GM12878 (cell line): ENCODE data around the gene FZR1. TPM values are rescaled to one million over a fixed set of nuclear protein-coding genes. Genes with fewer than 3 reads are reported as not detected.

Experiments
- ATAC-seq: fragments of 200-7000 bp; cut with Tn5 transposase; 3 replicates; pipeline ENCODE4 v1.9.1; 2020; ENCODE audit warnings: mild to moderate bottlenecking, moderate library complexity
- BruUV-seq: library from RNA; stranded (reverse); fragments of 400-500 nt; replicated peaks from 2 replicates; lab custom pipeline; 2021; lab: Mats Ljungman, UMichigan
- CTCF ChIA-PET: fragments of 300-600 bp; sonication (Branson Sonifier 250); formaldehyde crosslinking; extraction: SDS; loops from one replicate; lab custom pipeline; 2021; ENCODE audit warnings: inconsistent platforms; lab: Yijun Ruan, JAX
- POLR2A ChIA-PET: fragments of 350-600 bp; formaldehyde crosslinking; extraction: SDS; loops from one replicate; lab custom pipeline; 2021; ENCODE audit warnings: inconsistent platforms; lab: Charles Lee
- RAD21 ChIA-PET: fragments of 300-600 bp; sonication (Branson Sonifier 250); formaldehyde crosslinking; loops from one replicate; lab custom pipeline; 2023; ENCODE audit warnings: antibody characterized with exemption; ENCODE audit not compliant: unreplicated experiment; lab: Charles Lee
- SMC1A ChIA-PET: fragments of 300-600 bp; sonication (Branson Sonifier 250); formaldehyde crosslinking; loops from one replicate; lab custom pipeline; 2023; ENCODE audit not compliant: unreplicated experiment, uncharacterized antibody; lab: Charles Lee
- DNase-seq: peaks from one replicate; pipeline ENCODE4 v3.0.0-alpha.2; 2011; ENCODE audit warnings: low read depth, low spot score
- FAIRE-seq: peaks from 3 replicates; lab custom pipeline; 2011; peaks lifted over from hg19 to GRCh38; lab: Jason Lieb, UNC
- H2AFZ ChIP-seq: 2 replicates; pipeline ENCODE4 v1.6.0; 2011; ENCODE audit warnings: low read depth, low read length, control low read depth; ENCODE audit not compliant: control insufficient read depth
- H3K27ac ChIP-seq: 2 replicates; pipeline ENCODE4 v1.5.1; 2011; ENCODE audit warnings: control low read depth; ENCODE audit not compliant: control insufficient read depth, insufficient read depth
- H3K27me3 ChIP-seq, 2 experiments: replicated peaks in 1 of 2; 2 replicates each; pipeline versions ENCODE4 v1.6.0 to v1.6.1; 2011; ENCODE audit warnings: low read length in 1 of 2; ENCODE audit not compliant: control insufficient read depth in 2 of 2, insufficient read depth in 2 of 2
- H3K36me3 ChIP-seq, 2 experiments: 2 replicates each; pipeline ENCODE4 v1.5.1; 2011; ENCODE audit warnings: low read length in 1 of 2; ENCODE audit not compliant: control insufficient read depth in 2 of 2, insufficient read depth in 2 of 2
- H3K4me1 ChIP-seq: 2 replicates; pipeline ENCODE4 v1.6.1; 2011; ENCODE audit warnings: mild to moderate bottlenecking, low read length, moderate library complexity, mixed read lengths; ENCODE audit not compliant: control insufficient read depth, insufficient read depth
- H3K4me2 ChIP-seq: 2 replicates; pipeline ENCODE4 v1.6.0; 2011; ENCODE audit warnings: control low read depth; ENCODE audit not compliant: control insufficient read depth, insufficient read depth
- H3K4me3 ChIP-seq: fragments of 200-600 bp; sonication (generic); 2 replicates; pipeline ENCODE4 v1.5.1; 2016
- H3K79me2 ChIP-seq: 2 replicates; pipeline ENCODE4 v1.6.0; 2011; ENCODE audit warnings: low read length; ENCODE audit not compliant: control insufficient read depth, insufficient read depth
- H3K9ac ChIP-seq: 2 replicates; pipeline ENCODE4 v1.8.0; 2011; ENCODE audit warnings: low read length, control low read depth, mixed read lengths; ENCODE audit not compliant: control insufficient read depth, insufficient read depth
- H3K9me3 ChIP-seq: replicated peaks from 3 replicates; pipeline ENCODE4 v1.5.1; 2011; ENCODE audit warnings: mild to moderate bottlenecking, low read length; ENCODE audit not compliant: control insufficient read depth, insufficient read depth
- H4K20me1 ChIP-seq: 2 replicates; pipeline ENCODE4 v1.6.0; 2011; ENCODE audit not compliant: control insufficient read depth, insufficient read depth
- CHD2 ChIP-seq: IDR thresholded peaks from 2 replicates; pipeline ENCODE4 v1.6.1; 2011; ENCODE audit warnings: low read depth, low read length, improper control_type of control experiment, borderline replicate concordance
- CREB1 ChIP-seq: IDR thresholded peaks from 2 replicates; pipeline ENCODE4 v1.6.1; 2012; ENCODE audit warnings: low read depth, mild to moderate bottlenecking, inconsistent platforms
- E2F8 ChIP-seq: fragments of 450-650 bp; IDR thresholded peaks from 2 replicates; pipeline ENCODE4 v1.6.1; 2018; ENCODE audit warnings: mild to moderate bottlenecking, low read depth, moderate library complexity; ENCODE audit not compliant: partially characterized antibody
- ESRRA ChIP-seq: IDR thresholded peaks from 2 replicates; pipeline ENCODE4 v1.6.1; 2012; ENCODE audit warnings: mild to moderate bottlenecking, low read length, improper control_type of control experiment
- EZH2 ChIP-seq: IDR thresholded peaks from 2 replicates; pipeline ENCODE4 v1.6.1; 2012; ENCODE audit warnings: low read depth, mild to moderate bottlenecking, control low read depth, inconsistent platforms, low read length, borderline replicate concordance; ENCODE audit not compliant: control insufficient read depth
- LARP7 ChIP-seq: fragments of 450-650 bp; IDR thresholded peaks from 2 replicates; pipeline ENCODE4 v1.6.1; 2017; ENCODE audit warnings: mild to moderate bottlenecking
- MTA3 ChIP-seq: IDR thresholded peaks from 2 replicates; pipeline ENCODE4 v1.6.1; 2012; ENCODE audit warnings: low read length, inconsistent platforms, borderline replicate concordance
- MXI1 ChIP-seq: fragments of 150-350 bp; IDR thresholded peaks from 2 replicates; pipeline ENCODE4 v1.6.1; 2011; ENCODE audit warnings: low read depth, mild to moderate bottlenecking, inconsistent platforms, low read length, improper control_type of control experiment
- PML ChIP-seq: IDR thresholded peaks from 2 replicates; pipeline ENCODE4 v1.6.1; 2012; ENCODE audit warnings: low read length, inconsistent platforms
- SIX5 ChIP-seq: IDR thresholded peaks from 2 replicates; pipeline ENCODE4 v1.6.1; 2011; ENCODE audit warnings: mild to moderate bottlenecking, low read depth, low read length, moderate library complexity; ENCODE audit not compliant: severe bottlenecking
- SPI1 ChIP-seq: IDR thresholded peaks from 2 replicates; pipeline ENCODE4 v1.6.1; 2011; ENCODE audit warnings: low read depth, mild to moderate bottlenecking, low read length, moderate library complexity, borderline replicate concordance; ENCODE audit not compliant: insufficient read depth
- STAT3 ChIP-seq: IDR thresholded peaks from 2 replicates; pipeline ENCODE4 v1.6.1; 2011; ENCODE audit warnings: low read depth, low read length, improper control_type of control experiment
- TCF7 ChIP-seq: IDR thresholded peaks from 2 replicates; pipeline ENCODE4 v1.6.1; 2014; ENCODE audit warnings: antibody characterized with exemption, borderline replicate concordance
- ZNF687 ChIP-seq: fragments of 450-650 bp; IDR thresholded peaks from 2 replicates; pipeline ENCODE4 v1.6.1; 2017; ENCODE audit warnings: mild to moderate bottlenecking, moderate library complexity
- ZZZ3 ChIP-seq: IDR thresholded peaks from 2 replicates; pipeline ENCODE4 v1.6.1; 2011; ENCODE audit warnings: low read depth; ENCODE audit not compliant: control insufficient read depth, insufficient read length
- WGBS: methylation state at CpG from one replicate; pipeline ENCODE4 v1.1.6; 2016; ENCODE audit warnings: low lambda C conversion rate; ENCODE audit not compliant: insufficient replicate concordance, insufficient coverage; ENCODE audit errors: missing lambda C conversion rate; 5-methylcytosine and 5-hydroxymethylcytosine counted together
- in situ Hi-C: fragments of 300-500 bp; cut with MboI; formaldehyde crosslinking; loops from 9 replicates; pipeline ENCODE4 v1.14.3; 2018; ENCODE audit warnings: mixed read lengths
- intact Hi-C: fragments of 100-400 bp; cut with micrococcal nuclease; formaldehyde crosslinking; loops from one replicate; pipeline ENCODE4 v1.14.2; 2022; ENCODE audit not compliant: unreplicated experiment
- polyA plus RNA-seq, 11 experiments: library from polyadenylated mRNA; depleted of rRNA in 4 of 11; unstranded in 6 of 11; stranded (reverse) in 5 of 11; fragments of >200 nt; fragmentation: Nextera tagmentation in 4 of 11; fragmentation: Illumina TruSeq in 1 of 11; extraction: Ambion mirVana in 4 of 11; extraction: Trizol in 1 of 11; gene quantifications; 1 replicate in 1 of 11; 2 replicates in 10 of 11; pipeline versions ENCODE4 v1.2.1 to v1.2.3, GENCODE V29; 2011 to 2016; ENCODE audit warnings: inconsistent platforms in 2 of 11, missing spikeins in 2 of 11, low read depth in 1 of 11
- total RNA-seq, 4 experiments: library from RNA; depleted of rRNA in 3 of 4; stranded (reverse); fragments of >200 nt in 3 of 4; fragmentation: Illumina TruSeq in 1 of 4; extraction: Trizol in 1 of 4; gene quantifications; 2 replicates each; pipeline versions ENCODE4 v1.2.1 to v1.2.3, GENCODE V29; 2013 to 2021

Gene FZR1
- total and polyA plus RNA-seq, 10 of the 15 experiments (the other 5 are each of a cell fraction or from before 2014, with no cell fraction given), result 0.11 to 44.2 (median 29.3) TPM

- SMC1A ChIA-PET, result no interaction called here
- in situ Hi-C loops, result no loop called here
- no peaks in the 10 kb centered on the region for H3K27me3 ChIP-seq
- no peak for FAIRE-seq
- peaks cover 5 to 42% of the 10 kb centered on the region in 2 experiments; a peak in 3 of 4 replicates for H3K36me3 ChIP-seq
- H2AFZ ChIP-seq, result no peak overlapping the region
- no peaks in the 10 kb centered on the region for H3K9me3 ChIP-seq
- no peak overlapping the region for H3K27ac ChIP-seq
- H3K79me2 ChIP-seq, result peaks cover 2% of the 10 kb centered on the region
- RAD21 ChIA-PET, result no interaction called here
- POLR2A ChIA-PET, result no interaction called here
- no peaks in the 10 kb centered on the region for H4K20me1 ChIP-seq
- no peak for DNase-seq
- ATAC-seq, result no peak
- intact Hi-C loops, result no loop called here
- H3K9ac ChIP-seq, result no peak overlapping the region
- WGBS, result 84% methylated on average over 33 of the region's 33 CpGs
- H3K4me2 ChIP-seq, result no peak overlapping the region
- BruUV-seq, result no TSS peak
- CTCF ChIA-PET, result no interaction called here
- no peak overlapping the region for H3K4me3 ChIP-seq
- H3K4me1 ChIP-seq, result no peaks in the 10 kb centered on the region
- TF ChIP-seq ESRRA, result no peak
- no peak for TF ChIP-seq EZH2
- no peak for TF ChIP-seq MXI1
- TF ChIP-seq ZNF687, result no peak
- TF ChIP-seq SIX5, result no peak
- no peak for TF ChIP-seq LARP7
- TF ChIP-seq MTA3, result no peak
- TF ChIP-seq CHD2, result no peak
- TF ChIP-seq STAT3, result no peak
- no peak for TF ChIP-seq TCF7
- TF ChIP-seq ZZZ3, result no peak
- TF ChIP-seq E2F8, result no peak
- no peak for TF ChIP-seq CREB1
- no peak for TF ChIP-seq SPI1
- no peak for TF ChIP-seq PML
Measured at GRCh38 chr19:3524078-3524842, 18.1 kb downstream of the FZR1 start.
